Muscle of leg (tissue), 11 donors: ENCODE data around the gene URI1. TPM values are rescaled to one million over a fixed set of nuclear protein-coding genes. Genes with fewer than 3 reads are reported as not detected.
A peak's percentile ranks its signal among the peaks of the same experiment; 100 is the strongest.
"Not testable (repeated sequence)": the region's sequence is repeated elsewhere in the genome, so short reads cannot be mapped to it uniquely, and the experiment has no call there.

ENCODE experiments used
- DNase-seq: peaks from one replicate; pipeline ENCODE4 v3.0.0; 2013
- H3K27ac ChIP-seq: one replicate; pipeline ENCODE4 v1.5.1; 2013; ENCODE audit warnings: mild to moderate bottlenecking, low read length, control low read depth
- H3K27me3 ChIP-seq: one replicate; pipeline ENCODE4 v1.6.1; 2013; ENCODE audit warnings: low read length; ENCODE audit not compliant: control insufficient read depth, insufficient read depth
- H3K36me3 ChIP-seq: one replicate; pipeline ENCODE4 v1.6.1; 2013; ENCODE audit warnings: low read length; ENCODE audit not compliant: control insufficient read depth, insufficient read depth
- H3K4me1 ChIP-seq: one replicate; pipeline ENCODE4 v1.6.1; 2013; ENCODE audit warnings: low read length; ENCODE audit not compliant: control insufficient read depth, insufficient read depth
- H3K4me3 ChIP-seq: one replicate; pipeline ENCODE4 v1.5.1; 2013; ENCODE audit warnings: low read length, control low read depth
- H3K9me3 ChIP-seq: replicated peaks from 2 replicates; pipeline ENCODE4 v1.6.1; 2013; ENCODE audit warnings: low read depth, low read length; ENCODE audit not compliant: control insufficient read depth
- WGBS: methylation state at CpG from one replicate; pipeline ENCODE4 v1.1.5; 2013; ENCODE audit warnings: missing lambda C conversion rate; ENCODE audit not compliant: insufficient coverage; 5-methylcytosine and 5-hydroxymethylcytosine counted together
- polyA plus RNA-seq, 8 donors: library from polyadenylated mRNA; unstranded; fragments of 120-200 nt; gene quantifications; one replicate each; pipeline versions ENCODE4 v1.2.1 to v1.2.3, GENCODE V29; 2013; ENCODE audit warnings: inconsistent platforms in 1 of 8, low replicate concordance in 1 of 8; ENCODE audit not compliant: insufficient read length in 8 of 8, insufficient read depth in 1 of 8
- total RNA-seq: library from RNA; stranded (reverse); fragments of 120-200 nt; gene quantifications from one replicate; pipeline ENCODE4 v1.2.4, GENCODE V29; 2013

URI1 gene
- total and polyA plus RNA-seq, 9 donors = 58.2 to 88.1 (median 73.5) TPM

DNA sequence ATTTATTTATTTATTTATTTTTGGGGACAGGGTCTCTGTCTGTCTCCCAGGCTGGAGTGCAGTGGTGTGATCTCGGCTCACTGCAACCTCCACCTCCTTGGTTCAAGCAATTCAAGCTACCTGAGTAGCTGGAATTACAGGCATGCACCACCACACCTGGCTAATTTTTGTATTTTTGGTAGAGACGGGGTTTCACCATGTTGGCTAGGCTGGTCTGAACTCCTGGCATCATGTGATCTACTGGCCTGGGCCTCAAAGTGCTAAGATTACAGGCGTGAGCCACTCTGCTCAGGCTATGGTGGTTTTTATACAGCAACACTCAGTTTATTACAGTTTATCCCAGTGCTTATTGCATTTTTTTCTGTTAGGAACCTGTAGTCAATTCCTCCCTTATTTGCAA, 24.1 kb downstream of the URI1 start:
- H3K27ac ChIP-seq = not testable (repeated sequence)

DNA sequence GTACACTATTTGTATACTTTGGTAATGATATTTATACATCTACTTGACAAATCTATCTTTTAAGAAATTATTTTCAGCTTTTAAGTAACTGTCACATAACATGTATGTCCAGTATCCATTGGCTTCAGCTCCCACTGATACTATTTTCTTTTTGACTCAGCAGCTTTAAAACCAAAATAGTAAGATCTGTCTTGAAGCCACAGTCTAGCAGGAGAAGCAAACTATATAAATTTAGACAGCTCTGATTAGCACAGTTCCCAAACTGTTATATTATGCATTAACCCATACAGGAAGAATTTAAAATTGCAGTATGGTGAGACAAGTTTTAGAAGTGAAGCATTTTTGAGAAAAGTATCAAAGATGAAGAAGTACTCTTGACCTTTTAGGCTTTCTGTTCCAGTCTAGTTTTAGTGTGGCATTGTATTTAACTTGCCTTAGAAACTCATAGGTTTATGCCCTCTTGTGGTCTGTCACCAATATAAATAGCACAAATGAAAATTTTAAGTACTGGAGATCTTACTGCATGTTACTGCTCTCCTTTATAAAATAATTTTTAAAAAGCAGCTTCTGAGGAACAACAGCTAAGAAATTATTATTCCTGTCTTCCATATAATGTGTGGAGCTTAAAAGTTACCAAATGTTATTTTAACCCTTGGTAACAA, 24.7 kb downstream of the URI1 start:
- H3K9me3 ChIP-seq = no peaks in the 10 kb centered on the region
- no peaks in the 10 kb centered on the region for H3K27me3 ChIP-seq
- no peak overlapping the region for H3K27ac ChIP-seq
- no peaks in the 10 kb centered on the region for H3K36me3 ChIP-seq
- no peak overlapping the region for H3K4me3 ChIP-seq
- no peak for DNase-seq
- peaks cover 3% of the 10 kb centered on the region for H3K4me1 ChIP-seq

More for the DNA sequence above, 24.1 kb downstream of the URI1 start:
- H3K9me3 ChIP-seq, H3K4me3 ChIP-seq, DNase-seq, H3K27me3 ChIP-seq, H3K4me1 ChIP-seq, H3K36me3 ChIP-seq: not testable (repeated sequence)
- WGBS = 40% methylated on average over 1 of the region's 3 CpGs

DNA sequence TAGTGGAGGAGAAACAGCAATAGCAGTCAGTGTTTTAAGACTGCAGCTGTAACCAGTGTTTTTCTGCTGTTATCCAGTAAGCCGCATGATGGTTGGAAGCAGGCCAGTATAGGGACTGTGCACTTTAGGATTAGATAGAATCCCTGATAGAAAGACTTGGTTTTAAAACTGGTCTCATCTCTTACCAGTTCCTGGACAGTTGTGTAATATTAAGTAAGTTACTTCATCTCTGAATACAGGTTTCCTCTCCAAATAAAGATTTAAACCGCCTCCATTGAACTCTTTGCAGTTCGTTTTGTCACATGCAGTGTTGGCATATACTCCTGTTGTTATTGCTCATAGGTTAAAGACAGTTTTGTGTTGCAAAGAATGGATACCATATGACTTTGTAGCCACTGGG, 25.6 kb downstream of the URI1 start:
- DNase-seq = peak; percentile 18
- no CpG with 5 or more reads among the region's 3 CpGs for WGBS
- H3K27me3 ChIP-seq = no peaks in the 10 kb centered on the region
- no peak overlapping the region for H3K4me3 ChIP-seq
- peaks cover 3% of the 10 kb centered on the region for H3K4me1 ChIP-seq
- no peak overlapping the region for H3K27ac ChIP-seq
- no peaks in the 10 kb centered on the region for H3K36me3 ChIP-seq
- no peaks in the 10 kb centered on the region for H3K9me3 ChIP-seq

DNA sequence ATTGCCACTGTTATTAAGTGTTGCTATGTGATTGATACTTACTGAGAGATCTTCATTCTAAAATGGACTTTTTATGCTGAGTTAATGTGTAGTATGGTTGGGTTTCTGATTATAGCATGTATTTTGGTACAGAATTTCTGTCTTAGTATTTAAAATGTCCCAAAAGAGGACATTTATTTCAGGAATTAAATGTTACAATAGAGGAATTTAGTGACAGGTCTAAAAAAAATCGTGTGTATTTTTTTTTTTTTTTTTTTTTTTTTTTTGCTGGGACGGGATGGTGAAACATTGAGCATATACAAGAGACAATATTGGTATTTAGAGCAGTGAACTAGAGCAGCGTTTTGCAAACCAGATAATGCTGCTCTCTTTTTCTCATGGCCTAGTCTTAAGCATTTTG, 27.9 kb downstream of the URI1 start:
- Histone ChIP-seq H3K4me3 (no peak overlapping the region), H3K4me1 (peaks cover 3% of the 10 kb centered on the region), H3K9me3 (no peaks in the 10 kb centered on the region), H3K36me3 (no peaks in the 10 kb centered on the region), H3K27ac (no peak overlapping the region), H3K27me3 (no peaks in the 10 kb centered on the region)
- no CpG with 5 or more reads among the region's 3 CpGs for WGBS
- DNase-seq = no peak

DNA sequence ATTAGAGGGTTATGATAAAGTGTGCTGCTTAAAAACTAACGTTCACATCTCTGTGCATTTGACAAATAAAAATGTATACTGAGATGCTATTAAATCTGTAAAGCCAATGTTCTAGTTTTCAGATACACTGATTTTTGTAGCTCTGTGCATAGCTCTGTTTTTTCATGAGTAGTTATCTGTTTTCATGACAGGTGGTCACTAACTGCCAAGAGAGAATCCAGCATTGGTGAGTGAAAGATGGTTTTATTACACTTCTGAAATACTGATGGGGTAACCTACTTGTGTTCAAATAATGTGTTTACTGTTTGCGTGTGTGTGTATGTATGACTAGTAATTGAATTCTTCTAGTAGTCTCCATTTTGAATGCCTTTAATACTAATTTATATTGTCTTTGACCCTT, 29.0 kb downstream of the URI1 start:
- no CpG with 5 or more reads among the region's 2 CpGs for WGBS
- Histone ChIP-seq H3K27ac (no peak overlapping the region), H3K27me3 (no peaks in the 10 kb centered on the region), H3K4me1 (peaks cover 3% of the 10 kb centered on the region), H3K36me3 (no peaks in the 10 kb centered on the region), H3K9me3 (no peaks in the 10 kb centered on the region), H3K4me3 (no peak overlapping the region)
- DNase-seq = no peak

DNA sequence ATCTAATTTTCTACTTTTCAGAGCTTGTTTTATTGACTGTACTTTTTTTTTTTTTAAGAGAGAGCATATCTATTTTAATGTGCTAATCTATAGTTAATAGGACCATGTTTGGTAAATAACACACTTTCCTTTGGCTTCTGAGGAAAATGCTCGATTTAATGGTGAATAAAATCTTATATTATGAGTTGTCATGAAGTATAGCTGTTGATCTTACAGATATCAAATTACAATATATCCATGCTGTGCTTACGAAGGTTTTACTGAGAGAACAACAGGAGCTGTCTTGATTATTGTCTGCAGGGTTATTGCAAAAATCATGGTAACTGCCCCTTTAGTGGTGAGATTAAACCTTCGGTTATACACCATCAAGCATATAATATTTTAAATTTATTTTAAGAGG, 29.6 kb downstream of the URI1 start:
- no peaks in the 10 kb centered on the region for H3K4me1 ChIP-seq
- no peak for DNase-seq
- no peaks in the 10 kb centered on the region for H3K9me3 ChIP-seq
- no peaks in the 10 kb centered on the region for H3K27me3 ChIP-seq
- WGBS = no CpG with 5 or more reads among the region's 3 CpGs
- no peaks in the 10 kb centered on the region for H3K36me3 ChIP-seq
- H3K27ac ChIP-seq = no peak overlapping the region
- H3K4me3 ChIP-seq = no peak overlapping the region

DNA sequence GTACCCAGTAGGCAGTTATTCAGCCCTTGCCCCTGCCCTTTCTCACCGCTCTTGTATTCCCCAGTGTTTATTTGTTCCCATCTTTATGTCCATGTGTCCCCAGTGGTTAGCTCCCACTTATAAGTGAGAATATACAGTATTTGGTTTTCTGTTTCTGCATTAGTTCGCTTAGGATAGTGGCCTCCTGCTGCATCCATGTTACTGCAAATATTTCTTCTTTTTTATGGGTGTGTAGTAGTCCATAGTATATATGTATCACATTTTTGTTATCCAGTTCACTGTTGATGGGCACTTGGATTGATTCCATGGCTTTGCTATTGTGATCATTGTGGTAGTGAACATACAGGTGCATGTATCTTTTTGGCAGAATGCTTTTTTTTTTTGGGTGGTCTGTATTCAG, 32.7 kb downstream of the URI1 start:
- H3K4me3 ChIP-seq = no peak overlapping the region
- no CpG with 5 or more reads among the region's 2 CpGs for WGBS

DNA sequence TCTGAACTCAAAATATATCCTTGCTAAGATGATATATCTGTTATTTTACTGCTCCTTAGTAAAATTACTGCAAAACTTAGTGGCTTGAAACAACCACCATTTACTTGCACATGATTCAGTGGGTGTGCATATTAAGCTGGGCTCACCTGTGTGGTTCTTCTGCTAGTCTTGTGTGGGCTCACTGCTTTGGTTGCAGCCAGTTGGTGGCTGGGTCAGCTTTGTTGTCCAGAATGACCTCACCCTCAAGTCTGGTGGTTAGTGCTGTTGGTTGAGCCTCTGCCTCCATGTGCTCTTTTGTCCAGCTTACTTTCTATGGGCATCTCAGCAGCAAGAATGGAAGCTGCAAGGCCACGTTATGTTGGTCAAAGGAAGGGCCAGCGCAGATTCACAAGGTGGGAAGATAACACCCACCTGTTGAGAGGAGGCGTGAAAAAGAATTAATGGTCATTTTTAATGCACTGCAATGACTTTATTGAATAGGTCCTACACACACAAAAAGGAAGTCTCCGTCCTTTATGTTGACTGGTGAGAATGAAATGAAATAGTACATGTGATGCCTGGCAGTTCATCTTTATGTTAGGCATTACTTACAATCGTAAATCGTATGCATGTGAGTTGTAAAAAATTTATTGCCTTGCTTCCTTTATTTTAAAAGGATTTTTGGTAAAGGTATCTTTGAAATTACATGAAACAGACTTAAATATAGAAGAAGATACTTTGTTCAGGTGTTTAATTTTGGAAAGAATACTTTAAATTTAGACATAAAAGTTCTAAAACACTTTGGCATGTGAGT, 34.3 kb downstream of the URI1 start:
- WGBS = no CpG with 5 or more reads among the region's 6 CpGs
- Histone ChIP-seq H3K4me1 (no peaks in the 10 kb centered on the region), H3K36me3 (no peaks in the 10 kb centered on the region), H3K9me3 (no peaks in the 10 kb centered on the region), H3K27ac (no peak overlapping the region), H3K27me3 (no peaks in the 10 kb centered on the region), H3K4me3 (no peak overlapping the region)
- no peak for DNase-seq

More for the DNA sequence above, 32.7 kb downstream of the URI1 start:
- no peaks in the 10 kb centered on the region for H3K4me1 ChIP-seq
- no peak for DNase-seq
- no peaks in the 10 kb centered on the region for H3K27me3 ChIP-seq
- no peaks in the 10 kb centered on the region for H3K36me3 ChIP-seq
- no peaks in the 10 kb centered on the region for H3K9me3 ChIP-seq
- H3K27ac ChIP-seq = no peak overlapping the region

DNA sequence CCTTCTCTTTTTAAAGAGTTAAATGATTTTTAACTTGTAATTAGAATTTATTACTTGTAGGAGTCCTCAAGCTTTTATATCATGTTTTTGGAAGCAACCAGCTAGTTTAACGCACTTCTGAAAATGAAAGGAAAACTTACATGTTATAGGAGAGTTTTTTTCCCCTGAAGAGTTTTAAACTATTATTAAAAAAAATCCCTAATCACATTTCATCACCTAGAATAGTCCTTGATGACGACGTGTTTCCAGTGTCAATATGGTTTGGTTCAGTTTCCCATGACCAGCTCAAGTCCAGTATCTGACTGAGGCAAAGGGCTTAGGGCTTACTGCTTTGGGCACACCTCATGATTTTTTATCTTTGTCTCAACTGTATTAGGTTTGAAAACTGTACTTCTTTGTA, 36.0 kb downstream of the URI1 start:
- WGBS = no CpG with 5 or more reads among the region's 3 CpGs

DNA sequence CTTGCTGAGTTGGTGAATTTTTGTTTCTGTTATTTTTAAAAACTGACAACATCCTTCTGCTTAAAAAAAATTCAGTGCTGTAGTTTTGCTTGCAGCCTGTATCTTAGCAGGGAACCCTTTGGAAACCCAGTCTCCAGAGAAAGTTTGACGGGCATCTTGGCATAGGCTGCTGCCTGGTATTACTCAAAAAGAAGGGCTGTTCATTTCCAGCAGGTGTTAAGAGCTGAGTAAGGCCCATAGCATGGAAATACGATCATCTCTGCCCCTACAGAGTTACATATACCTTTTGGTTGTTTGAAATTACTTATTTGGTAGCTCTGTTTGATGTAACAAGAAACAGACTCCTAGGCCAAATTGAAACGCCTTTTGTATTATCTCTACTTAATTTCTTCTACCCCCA, 41.5 kb downstream of the URI1 start:
- H3K4me1 ChIP-seq = no peaks in the 10 kb centered on the region
- H3K27me3 ChIP-seq = no peaks in the 10 kb centered on the region
- no CpG with 5 or more reads among the region's 3 CpGs for WGBS
- peaks cover 4% of the 10 kb centered on the region for H3K36me3 ChIP-seq
- no peak overlapping the region for H3K4me3 ChIP-seq
- H3K9me3 ChIP-seq = no peaks in the 10 kb centered on the region
- DNase-seq = peak; percentile 10
- no peak overlapping the region for H3K27ac ChIP-seq

More for the DNA sequence above, 36.0 kb downstream of the URI1 start:
- Histone ChIP-seq H3K27me3 (no peaks in the 10 kb centered on the region), H3K36me3 (no peaks in the 10 kb centered on the region), H3K4me3 (no peak overlapping the region), H3K9me3 (no peaks in the 10 kb centered on the region), H3K4me1 (no peaks in the 10 kb centered on the region), H3K27ac (no peak overlapping the region)
- DNase-seq = no peak
